Measurements from ENCODE around the gene USP34. TPM values are rescaled to one million over a fixed set of nuclear protein-coding genes. Genes with fewer than 3 reads are reported as not detected.

Gene USP34
- total RNA-seq, 1 experiment from 2014 or later = 89.4 TPM

DNA sequence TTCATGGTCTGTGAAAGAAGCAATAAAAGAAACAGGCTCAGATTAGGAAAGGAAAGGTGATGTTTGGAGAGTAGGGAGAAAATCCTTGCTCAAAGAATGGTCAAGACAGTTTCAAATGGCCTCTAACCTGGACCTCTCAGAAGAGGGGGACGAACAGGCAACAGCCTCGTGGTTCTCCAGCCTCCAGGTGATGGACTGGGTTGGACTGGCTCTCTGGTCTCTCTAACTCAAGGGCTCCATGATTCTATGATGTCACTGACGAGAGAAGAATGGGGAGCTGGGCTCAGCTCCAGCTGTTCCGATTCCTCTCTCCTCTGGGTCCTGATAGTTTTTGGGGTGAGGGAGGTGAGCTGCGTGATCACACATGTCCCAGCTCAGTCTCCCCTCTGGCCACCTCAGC, 309.0 kb downstream of the USP34 start, which contains the start of gene C2orf74:
Gene C2orf74 (plus strand): TSS at position 301 of the 400 bp plus-strand sequence. CDS start 327 bp downstream, outside the sequence.
- BruUV-seq (replicated peaks) = no TSS peak
- TF ChIP-seq, protein P1, sequence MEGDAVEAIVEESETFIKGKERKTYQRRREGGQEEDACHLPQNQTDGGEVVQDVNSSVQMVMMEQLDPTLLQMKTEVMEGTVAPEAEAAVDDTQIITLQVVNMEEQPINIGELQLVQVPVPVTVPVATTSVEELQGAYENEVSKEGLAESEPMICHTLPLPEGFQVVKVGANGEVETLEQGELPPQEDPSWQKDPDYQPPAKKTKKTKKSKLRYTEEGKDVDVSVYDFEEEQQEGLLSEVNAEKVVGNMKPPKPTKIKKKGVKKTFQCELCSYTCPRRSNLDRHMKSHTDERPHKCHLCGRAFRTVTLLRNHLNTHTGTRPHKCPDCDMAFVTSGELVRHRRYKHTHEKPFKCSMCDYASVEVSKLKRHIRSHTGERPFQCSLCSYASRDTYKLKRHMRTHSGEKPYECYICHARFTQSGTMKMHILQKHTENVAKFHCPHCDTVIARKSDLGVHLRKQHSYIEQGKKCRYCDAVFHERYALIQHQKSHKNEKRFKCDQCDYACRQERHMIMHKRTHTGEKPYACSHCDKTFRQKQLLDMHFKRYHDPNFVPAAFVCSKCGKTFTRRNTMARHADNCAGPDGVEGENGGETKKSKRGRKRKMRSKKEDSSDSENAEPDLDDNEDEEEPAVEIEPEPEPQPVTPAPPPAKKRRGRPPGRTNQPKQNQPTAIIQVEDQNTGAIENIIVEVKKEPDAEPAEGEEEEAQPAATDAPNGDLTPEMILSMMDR (IDR thresholded peaks at IDR 0.05; ENCODE audit: unreplicated experiment) = no peak
- H3K4me1 Mint-ChIP-seq (ENCODE audit: low read depth, unreplicated experiment) = no peaks in the 10 kb centered on the region
- no peak for DNase-seq
- intact Hi-C loops (cut with micrococcal nuclease; ENCODE audit: unreplicated experiment) = no loop called here
- peaks cover 22% of the 10 kb centered on the region for H3K36me3 Mint-ChIP-seq (ENCODE audit: insufficient read depth, unreplicated experiment)
- no peak within 1 kb of the TSS for H3K27ac Mint-ChIP-seq (ENCODE audit: unreplicated experiment)
- H3K9me3 Mint-ChIP-seq (ENCODE audit: low read depth, unreplicated experiment) = peaks cover 5% of the 10 kb centered on the region
- no peaks in the 10 kb centered on the region for H3K27me3 Mint-ChIP-seq (ENCODE audit: unreplicated experiment)
- H3K4me3 Mint-ChIP-seq (ENCODE audit: low read depth, unreplicated experiment) = no peak within 1 kb of the TSS
- CTCF ChIA-PET = no interaction called here

- TF ChIP-seq, protein P1 (IDR thresholded peaks at IDR 0.05; ENCODE audit: unreplicated experiment) = no peak
- no TSS peak for BruUV-seq (replicated peaks)
- Mint-ChIP-seq H3K27me3 (ENCODE audit: unreplicated experiment) (no peaks in the 10 kb centered on the region), H3K4me1 (ENCODE audit: low read depth, unreplicated experiment) (no peaks in the 10 kb centered on the region), H3K4me3 (ENCODE audit: low read depth, unreplicated experiment) (no peak overlapping the region), H3K27ac (ENCODE audit: unreplicated experiment) (no peak overlapping the region), H3K9me3 (ENCODE audit: low read depth, unreplicated experiment) (peaks cover 5% of the 10 kb centered on the region), H3K36me3 (ENCODE audit: insufficient read depth, unreplicated experiment) (peaks cover 15% of the 10 kb centered on the region)
- CTCF ChIA-PET = no interaction called here
- DNase-seq = no peak
- intact Hi-C loops (cut with micrococcal nuclease; ENCODE audit: unreplicated experiment) = no loop called here
Measured at GRCh38 chr2:61158356-61158955, 312.4 kb downstream of the USP34 start.

GRCh38 chr2:61157371-61158003, 313.4 kb downstream of the USP34 start:
- intact Hi-C loops (cut with micrococcal nuclease; ENCODE audit: unreplicated experiment) = no loop called here
- TF ChIP-seq, protein P1 (IDR thresholded peaks at IDR 0.05; ENCODE audit: unreplicated experiment) = no peak
- no peak overlapping the region for H3K4me3 Mint-ChIP-seq (ENCODE audit: low read depth, unreplicated experiment)
- H3K27ac Mint-ChIP-seq (ENCODE audit: unreplicated experiment) = no peak overlapping the region
- no peaks in the 10 kb centered on the region for H3K4me1 Mint-ChIP-seq (ENCODE audit: low read depth, unreplicated experiment)
- H3K9me3 Mint-ChIP-seq (ENCODE audit: low read depth, unreplicated experiment) = peaks cover 5% of the 10 kb centered on the region
- H3K27me3 Mint-ChIP-seq (ENCODE audit: unreplicated experiment) = no peaks in the 10 kb centered on the region
- no TSS peak for BruUV-seq (replicated peaks)
- CTCF ChIA-PET = no interaction called here
- DNase-seq = no peak
- peaks cover 15% of the 10 kb centered on the region for H3K36me3 Mint-ChIP-seq (ENCODE audit: insufficient read depth, unreplicated experiment)

- intact Hi-C loops (cut with micrococcal nuclease; ENCODE audit: unreplicated experiment) = no loop called here
- no peak overlapping the region for H3K4me3 Mint-ChIP-seq (ENCODE audit: low read depth, unreplicated experiment)
- TF ChIP-seq, protein P1 (IDR thresholded peaks at IDR 0.05; ENCODE audit: unreplicated experiment) = no peak
- H3K9me3 Mint-ChIP-seq (ENCODE audit: low read depth, unreplicated experiment) = no peaks in the 10 kb centered on the region
- H3K4me1 Mint-ChIP-seq (ENCODE audit: low read depth, unreplicated experiment) = no peaks in the 10 kb centered on the region
- DNase-seq = no peak
- peaks cover 31% of the 10 kb centered on the region for H3K36me3 Mint-ChIP-seq (ENCODE audit: insufficient read depth, unreplicated experiment)
- no peaks in the 10 kb centered on the region for H3K27me3 Mint-ChIP-seq (ENCODE audit: unreplicated experiment)
- BruUV-seq (replicated peaks) = no TSS peak
- H3K27ac Mint-ChIP-seq (ENCODE audit: unreplicated experiment) = no peak overlapping the region
- CTCF ChIA-PET = no interaction called here
Measured at GRCh38 chr2:61151436-61151835, 319.5 kb downstream of the USP34 start.
